Measurements from ENCODE around the gene IFNAR1. TPM values are rescaled to one million over a fixed set of nuclear protein-coding genes. Genes with fewer than 3 reads are reported as not detected.

Gene IFNAR1
- total and polyA plus RNA-seq, 2 experiments from 2014 or later = 14.0 to 18.7 TPM

DNA sequence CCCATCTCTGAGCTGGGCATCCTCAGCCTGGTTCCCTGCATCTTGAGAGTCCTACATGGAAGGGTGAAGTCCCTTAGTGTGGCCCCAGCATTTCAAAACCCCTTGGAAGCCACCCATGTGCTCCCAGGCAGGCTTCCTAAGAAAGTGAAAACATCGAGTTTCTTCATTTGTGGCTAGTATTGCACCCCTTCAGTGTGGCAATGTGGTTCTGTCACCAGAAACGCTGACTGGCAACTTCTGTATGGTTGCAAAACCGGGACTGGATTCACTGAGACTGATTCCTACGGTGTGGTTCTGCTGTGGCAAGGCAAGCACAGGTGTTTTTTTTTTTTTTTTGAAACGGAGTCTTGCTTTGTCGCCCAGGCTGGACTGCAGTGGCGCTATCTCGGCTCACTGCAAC, 69.5 kb downstream of the IFNAR1 start:
- Histone ChIP-seq H2AFZ (no peak overlapping the region; the same call in 1 of the 2 replicates), H4K20me1 (replicated peaks; ENCODE audit: insufficient read depth) (no peaks in the 10 kb centered on the region), H3F3A (replicated peaks; ENCODE audit: low read depth) (no peaks in the 10 kb centered on the region), H3K4me3 (no peak overlapping the region), H3K9me2 (ENCODE audit: insufficient read depth) (no peaks in the 10 kb centered on the region), H3K36me3 (ENCODE audit: insufficient read depth) (no peaks in the 10 kb centered on the region), H3K27me3 (ENCODE audit: insufficient read depth) (no peaks in the 10 kb centered on the region), H3K4me2 (no peak overlapping the region), H3K27ac (ENCODE audit: low read depth) (no peak overlapping the region), H3K79me2 (replicated peaks; ENCODE audit: insufficient read depth) (no peaks in the 10 kb centered on the region), H3K4me1 (ENCODE audit: insufficient read depth) (no peaks in the 10 kb centered on the region)
- Mint-ChIP-seq H3K4me1 (peaks cover 4% of the 10 kb centered on the region), H3K27me3 (ENCODE audit: insufficient read depth, low read depth, poor library complexity) (peaks cover 2% of the 10 kb centered on the region), H3K36me3 (ENCODE audit: low read depth) (no peaks in the 10 kb centered on the region), H3K4me3 (no peak overlapping the region), H3K9me3 (no peaks in the 10 kb centered on the region), H3K27ac (no peak overlapping the region)
- ATAC-seq (no peak), DNase-seq (ENCODE audit: low spot score) (no peak)
- TF ChIP-seq, protein P1, sequence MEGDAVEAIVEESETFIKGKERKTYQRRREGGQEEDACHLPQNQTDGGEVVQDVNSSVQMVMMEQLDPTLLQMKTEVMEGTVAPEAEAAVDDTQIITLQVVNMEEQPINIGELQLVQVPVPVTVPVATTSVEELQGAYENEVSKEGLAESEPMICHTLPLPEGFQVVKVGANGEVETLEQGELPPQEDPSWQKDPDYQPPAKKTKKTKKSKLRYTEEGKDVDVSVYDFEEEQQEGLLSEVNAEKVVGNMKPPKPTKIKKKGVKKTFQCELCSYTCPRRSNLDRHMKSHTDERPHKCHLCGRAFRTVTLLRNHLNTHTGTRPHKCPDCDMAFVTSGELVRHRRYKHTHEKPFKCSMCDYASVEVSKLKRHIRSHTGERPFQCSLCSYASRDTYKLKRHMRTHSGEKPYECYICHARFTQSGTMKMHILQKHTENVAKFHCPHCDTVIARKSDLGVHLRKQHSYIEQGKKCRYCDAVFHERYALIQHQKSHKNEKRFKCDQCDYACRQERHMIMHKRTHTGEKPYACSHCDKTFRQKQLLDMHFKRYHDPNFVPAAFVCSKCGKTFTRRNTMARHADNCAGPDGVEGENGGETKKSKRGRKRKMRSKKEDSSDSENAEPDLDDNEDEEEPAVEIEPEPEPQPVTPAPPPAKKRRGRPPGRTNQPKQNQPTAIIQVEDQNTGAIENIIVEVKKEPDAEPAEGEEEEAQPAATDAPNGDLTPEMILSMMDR (conservative IDR thresholded peaks at IDR 0.05; ENCODE audit: low read depth in 2 of 2) = no peak
- TF ChIP-seq, protein P2, sequence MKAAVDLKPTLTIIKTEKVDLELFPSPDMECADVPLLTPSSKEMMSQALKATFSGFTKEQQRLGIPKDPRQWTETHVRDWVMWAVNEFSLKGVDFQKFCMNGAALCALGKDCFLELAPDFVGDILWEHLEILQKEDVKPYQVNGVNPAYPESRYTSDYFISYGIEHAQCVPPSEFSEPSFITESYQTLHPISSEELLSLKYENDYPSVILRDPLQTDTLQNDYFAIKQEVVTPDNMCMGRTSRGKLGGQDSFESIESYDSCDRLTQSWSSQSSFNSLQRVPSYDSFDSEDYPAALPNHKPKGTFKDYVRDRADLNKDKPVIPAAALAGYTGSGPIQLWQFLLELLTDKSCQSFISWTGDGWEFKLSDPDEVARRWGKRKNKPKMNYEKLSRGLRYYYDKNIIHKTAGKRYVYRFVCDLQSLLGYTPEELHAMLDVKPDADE (IDR thresholded peaks at IDR 0.05) = no peak
- TF ChIP-seq NANOG (IDR thresholded peaks at IDR 0.05; ENCODE audit: borderline replicate concordance) (no peak), ZNF114 (CRISPR knock-in tag; IDR thresholded peaks at IDR 0.05) (no peak), POLR2AphosphoS5 (IDR thresholded peaks at IDR 0.05; ENCODE audit: low read depth) (no peak), EZH2 (IDR thresholded peaks at IDR 0.05; ENCODE audit: low read depth, unreplicated experiment) (no peak)
- TF ChIP-seq, protein P3, sequence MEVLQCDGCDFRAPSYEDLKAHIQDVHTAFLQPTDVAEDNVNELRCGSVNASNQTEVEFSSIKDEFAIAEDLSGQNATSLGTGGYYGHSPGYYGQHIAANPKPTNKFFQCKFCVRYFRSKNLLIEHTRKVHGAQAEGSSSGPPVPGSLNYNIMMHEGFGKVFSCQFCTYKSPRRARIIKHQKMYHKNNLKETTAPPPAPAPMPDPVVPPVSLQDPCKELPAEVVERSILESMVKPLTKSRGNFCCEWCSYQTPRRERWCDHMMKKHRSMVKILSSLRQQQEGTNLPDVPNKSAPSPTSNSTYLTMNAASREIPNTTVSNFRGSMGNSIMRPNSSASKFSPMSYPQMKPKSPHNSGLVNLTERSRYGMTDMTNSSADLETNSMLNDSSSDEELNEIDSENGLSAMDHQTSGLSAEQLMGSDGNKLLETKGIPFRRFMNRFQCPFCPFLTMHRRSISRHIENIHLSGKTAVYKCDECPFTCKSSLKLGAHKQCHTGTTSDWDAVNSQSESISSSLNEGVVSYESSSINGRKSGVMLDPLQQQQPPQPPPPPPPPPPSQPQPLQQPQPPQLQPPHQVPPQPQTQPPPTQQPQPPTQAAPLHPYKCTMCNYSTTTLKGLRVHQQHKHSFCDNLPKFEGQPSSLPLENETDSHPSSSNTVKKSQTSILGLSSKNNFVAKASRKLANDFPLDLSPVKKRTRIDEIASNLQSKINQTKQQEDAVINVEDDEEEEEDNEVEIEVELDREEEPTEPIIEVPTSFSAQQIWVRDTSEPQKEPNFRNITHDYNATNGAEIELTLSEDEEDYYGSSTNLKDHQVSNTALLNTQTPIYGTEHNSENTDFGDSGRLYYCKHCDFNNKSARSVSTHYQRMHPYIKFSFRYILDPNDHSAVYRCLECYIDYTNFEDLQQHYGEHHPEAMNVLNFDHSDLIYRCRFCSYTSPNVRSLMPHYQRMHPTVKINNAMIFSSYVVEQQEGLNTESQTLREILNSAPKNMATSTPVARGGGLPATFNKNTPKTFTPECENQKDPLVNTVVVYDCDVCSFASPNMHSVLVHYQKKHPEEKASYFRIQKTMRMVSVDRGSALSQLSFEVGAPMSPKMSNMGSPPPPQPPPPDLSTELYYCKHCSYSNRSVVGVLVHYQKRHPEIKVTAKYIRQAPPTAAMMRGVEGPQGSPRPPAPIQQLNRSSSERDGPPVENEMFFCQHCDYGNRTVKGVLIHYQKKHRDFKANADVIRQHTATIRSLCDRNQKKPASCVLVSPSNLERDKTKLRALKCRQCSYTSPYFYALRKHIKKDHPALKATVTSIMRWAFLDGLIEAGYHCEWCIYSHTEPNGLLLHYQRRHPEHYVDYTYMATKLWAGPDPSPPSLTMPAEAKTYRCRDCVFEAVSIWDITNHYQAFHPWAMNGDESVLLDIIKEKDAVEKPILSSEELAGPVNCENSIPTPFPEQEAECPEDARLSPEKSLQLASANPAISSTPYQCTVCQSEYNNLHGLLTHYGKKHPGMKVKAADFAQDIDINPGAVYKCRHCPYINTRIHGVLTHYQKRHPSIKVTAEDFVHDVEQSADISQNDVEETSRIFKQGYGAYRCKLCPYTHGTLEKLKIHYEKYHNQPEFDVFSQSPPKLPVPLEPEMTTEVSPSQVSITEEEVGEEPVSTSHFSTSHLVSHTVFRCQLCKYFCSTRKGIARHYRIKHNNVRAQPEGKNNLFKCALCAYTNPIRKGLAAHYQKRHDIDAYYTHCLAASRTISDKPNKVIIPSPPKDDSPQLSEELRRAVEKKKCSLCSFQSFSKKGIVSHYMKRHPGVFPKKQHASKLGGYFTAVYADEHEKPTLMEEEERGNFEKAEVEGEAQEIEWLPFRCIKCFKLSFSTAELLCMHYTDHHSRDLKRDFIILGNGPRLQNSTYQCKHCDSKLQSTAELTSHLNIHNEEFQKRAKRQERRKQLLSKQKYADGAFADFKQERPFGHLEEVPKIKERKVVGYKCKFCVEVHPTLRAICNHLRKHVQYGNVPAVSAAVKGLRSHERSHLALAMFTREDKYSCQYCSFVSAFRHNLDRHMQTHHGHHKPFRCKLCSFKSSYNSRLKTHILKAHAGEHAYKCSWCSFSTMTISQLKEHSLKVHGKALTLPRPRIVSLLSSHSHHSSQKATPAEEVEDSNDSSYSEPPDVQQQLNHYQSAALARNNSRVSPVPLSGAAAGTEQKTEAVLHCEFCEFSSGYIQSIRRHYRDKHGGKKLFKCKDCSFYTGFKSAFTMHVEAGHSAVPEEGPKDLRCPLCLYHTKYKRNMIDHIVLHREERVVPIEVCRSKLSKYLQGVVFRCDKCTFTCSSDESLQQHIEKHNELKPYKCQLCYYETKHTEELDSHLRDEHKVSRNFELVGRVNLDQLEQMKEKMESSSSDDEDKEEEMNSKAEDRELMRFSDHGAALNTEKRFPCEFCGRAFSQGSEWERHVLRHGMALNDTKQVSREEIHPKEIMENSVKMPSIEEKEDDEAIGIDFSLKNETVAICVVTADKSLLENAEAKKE (CRISPR knock-in tag; IDR thresholded peaks at IDR 0.05) = no peak
